Activated effector memory CD4-positive, alpha-beta T cell treated with Interleukin-2 at 50 U/mL for 16 hours (primary cell): ENCODE results near the gene COL16A1.

Source experiments
- DNase-seq: peaks from one replicate; pipeline ENCODE4 v3.0.0-alpha.2; 2020

The COL16A1 gene

DNA sequence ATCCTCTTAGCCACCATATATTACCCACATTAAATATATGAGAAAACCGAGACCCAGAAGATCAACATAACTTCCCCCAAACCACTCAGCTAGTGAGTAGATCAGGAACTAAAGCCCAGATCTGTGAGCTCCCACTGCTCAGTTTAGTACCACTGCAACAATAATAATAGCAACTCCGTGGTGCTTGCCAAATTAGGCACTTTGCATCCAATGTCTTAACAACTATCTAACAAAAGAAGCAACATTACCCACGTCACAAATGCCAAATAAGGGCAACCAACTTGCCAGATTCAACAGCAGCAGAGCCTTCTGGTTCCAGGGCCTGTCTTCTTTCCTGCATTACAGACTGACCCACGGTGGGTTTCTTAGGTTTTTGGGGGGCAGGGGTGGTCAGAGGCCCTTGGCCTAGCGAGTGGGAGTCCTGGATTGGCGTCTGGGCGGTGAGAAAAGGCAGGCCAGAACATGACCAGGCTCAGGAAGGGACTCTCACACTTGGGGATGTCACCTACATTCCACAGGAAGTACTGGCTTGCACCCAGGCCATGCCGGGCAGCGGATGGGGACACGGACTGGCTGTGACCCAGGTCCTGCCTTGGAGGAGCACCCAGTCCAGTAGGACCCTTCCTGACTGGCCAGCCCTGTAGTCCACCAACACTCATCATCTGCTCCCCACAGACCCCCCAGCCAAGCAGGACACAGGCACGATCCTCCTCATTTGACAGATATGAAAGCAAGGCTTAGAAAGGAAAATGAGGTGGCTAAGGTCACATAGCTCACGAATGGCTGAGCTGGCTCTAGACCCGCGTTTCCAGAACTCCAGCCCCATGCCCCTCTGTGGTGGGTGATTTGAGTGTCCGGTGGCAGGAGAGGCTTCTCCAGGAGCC lies 81.7 kb downstream of the COL16A1 start:
- no peak for DNase-seq

DNA sequence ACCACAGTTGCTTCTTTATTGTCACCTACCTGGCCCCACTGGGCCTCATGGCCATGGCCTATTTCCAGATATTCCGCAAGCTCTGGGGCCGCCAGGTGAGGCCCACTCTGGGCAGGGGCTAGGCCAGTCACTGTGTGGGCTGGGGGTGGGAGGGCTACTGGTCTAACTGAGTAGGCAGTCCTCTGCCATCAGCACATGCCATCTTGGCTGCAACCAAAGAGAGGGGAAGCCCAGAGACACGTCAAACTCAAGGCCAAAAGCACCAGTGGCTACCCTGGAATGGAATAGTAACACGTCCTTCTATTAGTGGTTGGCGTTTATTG lies 82.4 kb downstream of the COL16A1 start:
- DNase-seq, result no peak

DNA sequence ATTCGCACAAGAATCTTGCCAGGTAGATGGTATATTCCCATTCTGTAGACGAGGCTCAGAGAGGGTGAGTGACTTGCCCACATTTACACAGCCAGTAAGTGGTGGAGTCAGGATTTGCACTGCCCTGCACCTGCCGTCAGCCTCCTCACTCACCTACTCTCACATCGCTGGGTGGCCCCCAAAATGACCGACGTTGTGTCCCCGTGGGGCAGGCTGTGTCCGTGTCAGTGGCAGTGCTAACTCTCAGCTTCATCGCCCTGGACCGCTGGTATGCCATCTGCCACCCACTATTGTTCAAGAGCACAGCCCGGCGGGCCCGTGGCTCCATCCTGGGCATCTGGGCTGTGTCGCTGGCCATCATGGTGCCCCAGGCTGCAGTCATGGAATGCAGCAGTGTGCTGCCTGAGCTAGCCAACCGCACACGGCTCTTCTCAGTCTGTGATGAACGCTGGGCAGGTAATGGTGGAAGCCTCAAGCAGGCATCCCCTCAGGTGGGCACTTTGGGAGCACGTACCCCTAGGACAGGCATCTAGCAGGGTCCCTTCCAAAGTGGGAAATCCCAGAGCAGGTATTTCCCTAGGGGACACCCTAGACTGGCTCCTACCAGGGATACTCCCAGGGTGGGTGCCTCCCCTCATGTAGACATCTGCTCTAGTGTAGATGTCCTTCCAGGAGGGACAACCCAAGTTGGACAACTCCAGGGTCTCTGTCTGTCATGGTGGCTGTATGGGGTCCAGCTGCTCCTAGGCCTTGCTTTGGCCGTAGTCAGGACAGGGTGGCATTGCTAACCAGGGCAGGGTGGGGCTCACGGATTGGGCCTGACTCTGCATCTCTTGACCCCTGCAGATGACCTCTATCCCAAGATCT lies 83.0 kb downstream of the COL16A1 start:
- DNase-seq, result no peak

DNA sequence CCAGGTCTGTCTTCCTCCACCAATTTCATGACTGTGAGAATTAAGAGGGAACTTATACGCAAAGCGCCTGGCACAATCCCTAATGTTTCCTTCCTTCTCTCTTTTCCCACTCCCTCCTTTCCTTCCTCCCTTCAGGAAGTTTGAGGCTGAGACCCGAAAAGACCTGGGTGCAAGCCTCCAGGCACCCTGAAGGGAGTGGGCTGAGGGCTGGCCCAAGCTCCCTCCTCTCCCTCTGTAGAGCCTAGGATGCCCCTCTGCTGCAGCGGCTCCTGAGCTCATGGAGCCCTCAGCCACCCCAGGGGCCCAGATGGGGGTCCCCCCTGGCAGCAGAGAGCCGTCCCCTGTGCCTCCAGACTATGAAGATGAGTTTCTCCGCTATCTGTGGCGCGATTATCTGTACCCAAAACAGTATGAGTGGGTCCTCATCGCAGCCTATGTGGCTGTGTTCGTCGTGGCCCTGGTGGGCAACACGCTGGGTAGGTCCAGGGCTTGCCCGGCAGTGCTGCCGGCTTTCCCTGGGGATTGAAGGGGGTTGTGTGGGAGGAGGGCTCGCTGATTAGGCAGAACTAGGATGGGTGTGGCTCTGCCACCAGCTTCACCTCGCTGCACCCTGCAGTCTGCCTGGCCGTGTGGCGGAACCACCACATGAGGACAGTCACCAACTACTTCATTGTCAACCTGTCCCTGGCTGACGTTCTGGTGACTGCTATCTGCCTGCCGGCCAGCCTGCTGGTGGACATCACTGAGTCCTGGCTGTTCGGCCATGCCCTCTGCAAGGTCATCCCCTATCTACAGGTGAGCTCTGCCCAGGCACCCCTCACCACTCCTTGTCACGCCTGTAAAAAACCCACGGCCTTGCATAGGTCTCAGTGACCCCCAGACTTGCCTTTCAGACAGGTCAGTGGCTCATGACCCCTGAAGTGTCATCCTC lies 84.6 kb downstream of the COL16A1 start:
- DNase-seq, result no peak

DNA sequence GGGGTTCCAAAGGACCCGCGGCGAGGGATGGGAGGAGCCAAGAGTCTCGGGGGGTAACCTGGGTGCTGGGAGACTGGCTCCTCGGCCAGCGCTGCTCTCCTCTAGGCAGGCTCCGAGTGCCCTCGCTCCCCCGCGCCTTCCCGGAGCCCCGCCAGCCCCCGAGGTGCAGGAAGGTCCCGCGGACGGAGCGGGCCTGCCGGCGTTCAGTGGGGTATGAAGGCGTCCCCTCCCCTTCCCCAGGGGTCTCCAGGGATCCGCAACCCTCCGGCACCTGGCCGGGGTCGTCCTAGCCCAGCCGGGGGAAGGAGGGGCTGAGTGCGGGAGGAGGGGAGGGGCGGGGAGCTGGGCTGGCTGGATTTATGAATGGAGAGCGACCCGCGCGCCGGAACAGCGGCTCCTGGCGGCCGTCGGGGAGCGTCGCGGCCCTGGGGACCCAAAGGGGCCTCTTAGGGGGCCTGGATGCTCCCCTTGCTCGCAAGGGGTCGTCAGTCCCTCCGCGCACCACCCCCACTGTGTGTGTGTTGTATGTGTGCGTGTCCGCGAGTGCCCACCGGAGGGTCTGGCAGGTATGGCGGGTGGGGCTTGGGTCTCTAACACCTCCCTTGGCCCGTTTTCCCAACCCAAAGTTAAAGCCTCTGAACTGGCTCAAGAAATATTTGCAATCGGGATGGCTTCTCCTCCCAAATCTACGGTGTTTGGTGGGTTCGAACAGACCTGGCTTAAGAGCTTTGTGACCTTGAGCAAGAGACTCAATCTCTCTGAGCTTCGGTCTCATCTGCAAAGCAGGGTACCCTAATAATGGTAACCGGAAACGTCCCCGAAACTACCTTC lies 85.7 kb downstream of the COL16A1 start:
- peak; percentile 14 for DNase-seq

DNA sequence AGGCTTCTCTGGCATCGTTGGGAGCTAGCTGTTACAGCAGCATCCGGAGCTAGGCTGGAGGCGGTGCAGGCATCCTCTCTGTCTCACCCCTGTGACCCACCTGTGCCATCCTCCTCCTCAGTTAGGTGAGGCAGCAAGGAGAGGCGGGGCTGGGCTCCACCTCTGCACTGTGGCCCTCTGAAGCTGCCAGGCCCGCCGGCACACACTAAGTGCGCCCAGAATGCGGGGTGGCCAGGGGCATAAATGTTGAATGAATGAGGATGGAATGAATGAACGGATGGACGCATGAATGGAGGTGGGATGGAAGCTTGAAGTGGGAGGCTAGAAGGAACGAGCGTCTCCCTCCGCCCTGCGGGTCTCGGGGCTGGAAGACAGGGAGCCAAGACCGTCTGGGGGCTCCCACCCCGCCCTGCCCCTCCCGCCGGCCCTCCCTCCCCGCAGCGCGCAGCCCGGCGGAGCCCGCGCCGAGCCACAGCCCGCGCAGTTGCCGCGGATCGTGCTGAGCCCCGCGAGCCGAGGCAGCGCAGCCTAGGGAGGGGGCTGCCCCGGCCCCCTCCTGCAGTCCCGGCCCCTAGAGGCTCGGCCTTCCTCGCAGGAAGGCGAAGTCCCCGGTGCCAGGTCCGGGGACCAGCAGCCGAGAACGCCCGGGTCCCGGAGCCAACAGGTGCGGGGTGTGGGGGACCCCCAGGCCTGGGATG lies 86.5 kb downstream of the COL16A1 start, which contains the start of gene HCRTR1:
HCRTR1 (plus strand) TSS at position 472 of the 698 bp plus-strand sequence. CDS start 1,504 bp downstream, outside the sequence.
- no peak for DNase-seq

DNA sequence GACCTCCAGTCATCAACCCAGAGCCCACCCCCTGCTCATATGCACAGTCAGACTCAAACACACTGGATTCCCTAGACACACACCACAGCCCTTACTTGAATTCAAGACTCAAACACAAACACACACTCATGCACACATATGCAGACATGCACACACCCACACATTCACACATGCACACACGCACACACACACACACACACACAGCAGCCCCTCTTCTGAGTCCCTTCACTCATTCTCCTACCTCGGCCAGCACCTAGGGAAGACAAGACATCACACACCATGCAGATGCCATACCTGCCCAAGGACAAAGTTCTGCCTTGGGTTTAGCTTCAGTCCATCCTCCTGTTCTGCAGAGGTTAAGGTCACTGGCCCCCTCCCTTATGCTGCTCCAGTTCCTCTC lies 87.9 kb downstream of the COL16A1 start:
- no peak for DNase-seq

DNA sequence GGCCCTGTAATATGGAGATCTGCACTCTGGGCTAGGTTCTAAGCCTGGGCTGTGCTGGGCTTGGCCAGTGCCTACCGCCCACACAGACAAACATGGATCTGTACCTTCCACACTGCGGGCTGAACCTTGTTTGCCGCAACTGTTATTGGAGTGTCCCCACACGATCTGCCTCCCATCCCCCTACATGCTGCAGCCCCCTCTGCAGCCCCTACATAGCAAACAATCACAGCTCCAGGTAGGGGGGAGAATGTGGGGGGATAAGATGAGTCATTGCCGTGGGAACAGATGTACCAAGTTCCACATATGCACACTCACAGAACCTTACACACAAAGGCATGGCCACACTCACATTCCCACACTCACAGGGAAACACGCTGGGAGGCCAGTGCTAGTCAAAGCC lies 88.4 kb downstream of the COL16A1 start:
- DNase-seq, result no peak

DNA sequence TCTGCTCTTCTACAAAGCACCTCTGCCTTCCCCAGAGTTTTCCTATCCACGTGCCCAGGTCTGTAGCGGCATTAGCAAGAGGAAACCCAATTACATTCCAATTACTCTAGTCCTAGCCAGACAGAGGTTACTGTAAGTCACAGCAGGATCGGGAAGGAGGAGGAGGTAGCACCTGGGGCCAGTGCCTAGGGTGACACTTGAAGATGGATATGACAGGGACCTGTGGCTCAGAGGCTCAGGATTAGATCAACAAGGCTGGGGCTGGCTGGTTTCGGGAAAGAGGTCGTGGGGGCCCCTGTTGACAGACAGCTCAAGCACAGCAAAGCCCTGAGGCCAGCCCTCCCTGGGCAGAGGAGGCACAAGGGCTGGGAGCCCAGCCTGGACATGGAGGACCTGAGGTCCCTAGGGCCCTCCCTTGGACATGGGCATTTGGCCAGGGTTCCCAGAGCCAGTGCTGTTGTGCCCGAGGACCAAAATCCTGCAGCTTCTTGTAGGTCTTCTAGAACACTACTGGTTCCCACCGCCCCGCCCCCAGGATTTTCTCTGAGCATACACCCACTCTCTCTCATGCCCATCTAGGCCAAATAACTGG lies 89.3 kb downstream of the COL16A1 start:
- DNase-seq, result no peak

DNA sequence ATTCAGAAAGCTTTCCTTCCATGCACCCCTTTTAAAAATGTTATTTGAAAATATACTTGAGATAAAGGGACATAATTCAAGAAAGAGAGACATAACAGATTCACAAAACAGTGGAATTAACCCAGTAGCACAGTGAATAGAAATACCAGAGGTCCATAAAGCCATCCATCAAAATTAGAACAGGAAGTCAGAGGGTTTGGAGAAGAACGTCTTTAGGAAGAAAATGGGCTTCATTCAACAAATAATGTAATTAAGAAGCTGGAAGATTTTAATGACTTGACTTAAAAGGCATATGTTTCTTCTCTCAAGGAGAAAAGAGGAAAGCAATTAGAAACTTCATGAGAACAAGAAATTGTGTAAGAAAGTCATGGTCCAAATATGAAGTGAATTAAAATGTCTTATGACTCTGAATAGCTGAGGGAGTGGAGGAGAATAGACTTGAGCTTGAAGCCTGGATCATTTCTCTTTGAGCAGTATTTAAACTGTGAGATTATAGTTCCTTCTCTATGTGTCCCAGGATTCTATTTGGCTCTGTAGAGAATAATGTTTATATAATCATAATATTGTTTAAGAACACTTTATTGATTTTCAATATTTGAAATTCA lies 94.2 kb downstream of the COL16A1 start:
- DNase-seq, result no peak

DNA sequence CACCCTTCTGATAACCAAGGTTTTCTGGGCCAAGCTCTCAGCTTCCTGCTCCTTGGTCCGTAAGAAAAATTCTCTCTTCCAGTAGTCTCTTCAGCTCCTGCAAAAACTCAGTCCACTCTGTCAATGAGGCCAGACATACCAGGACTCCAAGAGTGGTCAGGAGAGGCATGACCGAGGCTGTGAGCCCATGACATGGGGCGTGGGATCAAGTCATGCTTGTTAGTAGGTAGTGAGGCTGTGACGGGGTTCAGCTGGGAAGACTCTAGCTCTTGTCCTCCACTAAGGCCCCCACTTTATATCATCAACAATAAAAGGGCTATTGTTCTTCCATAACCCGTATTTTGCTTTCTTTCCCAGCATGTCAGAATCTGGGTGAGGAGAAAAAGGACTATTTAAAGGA lies 96.5 kb downstream of the COL16A1 start:
- no peak for DNase-seq

DNA sequence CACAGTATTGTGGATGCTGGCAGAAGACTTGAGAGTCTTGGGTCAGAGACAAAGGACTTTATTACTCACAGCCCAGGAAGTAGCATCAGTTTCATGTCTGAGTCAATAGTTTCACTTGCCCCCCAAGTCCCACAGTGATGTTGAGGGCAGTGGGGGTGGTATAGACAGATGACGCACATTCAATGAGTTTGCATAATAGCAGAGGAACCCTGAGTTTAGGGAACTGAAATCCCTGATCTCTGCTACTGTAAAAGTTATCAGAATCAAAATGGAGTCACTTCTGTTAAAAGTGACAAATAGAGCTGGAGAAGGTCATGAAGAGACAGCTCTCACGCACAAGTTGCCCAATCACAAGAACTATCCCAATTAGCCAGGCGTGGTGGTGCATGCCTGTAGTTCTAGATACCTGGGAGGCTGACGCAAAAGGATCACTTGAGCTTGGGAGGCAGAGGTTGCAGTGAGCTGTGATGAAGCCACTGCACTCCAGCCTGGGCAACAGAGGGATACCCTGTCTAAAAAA lies 97.8 kb downstream of the COL16A1 start:
- no peak for DNase-seq
